H1 (cell line): ENCODE data around the gene GLOD4. TPM values are rescaled to one million over a fixed set of nuclear protein-coding genes. Genes with fewer than 3 reads are reported as not detected.

ENCODE experiments used
- ASH2L ChIP-seq: fragments of 200-600, 300-600 bp; sonication (generic); IDR thresholded peaks from one replicate; pipeline ENCODE4 v1.7.1; 2017; ENCODE audit warnings: low read length
- BCL11A ChIP-seq, 2 experiments: IDR thresholded peaks; one replicate each; pipeline ENCODE4 v1.6.1; 2011; ENCODE audit warnings: low read depth in 2 of 2, low read length in 2 of 2, mild to moderate bottlenecking in 2 of 2
- CHD2 ChIP-seq: IDR thresholded peaks from 2 replicates; pipeline ENCODE4 v1.6.1; 2012; ENCODE audit warnings: low read length, improper control_type of control experiment
- EP300 ChIP-seq, 2 experiments: IDR thresholded peaks; 1 replicate in 1 of 2; 2 replicates in 1 of 2; pipeline ENCODE4 v1.6.1; 2011 to 2012; ENCODE audit warnings: low read depth in 2 of 2, low read length in 2 of 2, mild to moderate bottlenecking in 2 of 2, borderline replicate concordance in 1 of 2, inconsistent platforms in 1 of 2, moderate library complexity in 1 of 2
- KDM4A ChIP-seq: IDR thresholded peaks from one replicate; pipeline ENCODE4 v1.7.1; 2012; ENCODE audit warnings: low read depth, mild to moderate bottlenecking, moderate library complexity, low read length, inconsistent platforms; ENCODE audit not compliant: severe bottlenecking
- POLR2A ChIP-seq, 2 experiments: IDR thresholded peaks; 1 replicate in 1 of 2; 2 replicates in 1 of 2; pipeline ENCODE4 v1.6.1; 2011; ENCODE audit warnings: low read depth in 2 of 2, low read length in 2 of 2, mild to moderate bottlenecking in 2 of 2; ENCODE audit errors: control extremely low read depth in 1 of 2
- POLR2AphosphoS5 ChIP-seq: IDR thresholded peaks from 2 replicates; pipeline ENCODE4 v1.6.1; 2011; ENCODE audit warnings: low read depth, low read length
- POU5F1 ChIP-seq: IDR thresholded peaks from 2 replicates; pipeline ENCODE4 v1.6.1; 2011; ENCODE audit warnings: low read depth, mild to moderate bottlenecking, low read length, moderate library complexity
- SAP30 ChIP-seq: fragments of 300-600 bp; sonication (generic); IDR thresholded peaks from 2 replicates; pipeline ENCODE4 v1.7.1; 2012; ENCODE audit warnings: low read length, moderate library complexity, mild to moderate bottlenecking, inconsistent platforms; ENCODE audit not compliant: insufficient read depth, insufficient replicate concordance
- SUZ12 ChIP-seq: fragments of 200-600 bp; sonication (generic); IDR thresholded peaks from 2 replicates; pipeline ENCODE4 v1.6.1; 2012; ENCODE audit warnings: mild to moderate bottlenecking, inconsistent platforms, low read length, moderate library complexity, mixed read lengths
- TAF1 ChIP-seq: IDR thresholded peaks from 2 replicates; pipeline ENCODE4 v1.6.1; 2011; ENCODE audit warnings: mild to moderate bottlenecking, low read depth, low read length
- ZNF274 ChIP-seq: IDR thresholded peaks from 2 replicates; pipeline ENCODE4 v1.7.0; 2012; ENCODE audit warnings: low read length, borderline replicate concordance; ENCODE audit errors: extremely low read depth
- polyA plus RNA-seq, 7 experiments: library from polyadenylated mRNA; depleted of rRNA in 3 of 7; stranded (reverse) in 5 of 7; unstranded in 2 of 7; fragments of >200 nt in 5 of 7; fragments of 200-250 nt in 2 of 7; gene quantifications; 1 replicate in 5 of 7; 2 replicates in 1 of 7; 4 replicates in 1 of 7; pipeline versions ENCODE4 v1.2.1 to v1.2.3, GENCODE V29; 2011 to 2013; ENCODE audit warnings: missing spikeins in 2 of 7, mixed read lengths in 2 of 7
- total RNA-seq: library from RNA; stranded (reverse); fragmentation: NEBNext Ultra II Directional; extraction: Animal tissue kit (Norgen Biotek cat#: 25700); gene quantifications from 2 replicates; pipeline ENCODE4 v1.2.1, GENCODE V29; 2021
- TF ChIP-seq, protein P1 (sequence below): IDR thresholded peaks from 2 replicates; pipeline ENCODE4 v1.6.1; 2012; ENCODE audit warnings: inconsistent platforms

The GLOD4 gene
- total and polyA plus RNA-seq, 2 of the 8 experiments (the other 6 are each of a cell fraction or from before 2014, with no cell fraction given): 36.8 to 81.3 TPM

DNA sequence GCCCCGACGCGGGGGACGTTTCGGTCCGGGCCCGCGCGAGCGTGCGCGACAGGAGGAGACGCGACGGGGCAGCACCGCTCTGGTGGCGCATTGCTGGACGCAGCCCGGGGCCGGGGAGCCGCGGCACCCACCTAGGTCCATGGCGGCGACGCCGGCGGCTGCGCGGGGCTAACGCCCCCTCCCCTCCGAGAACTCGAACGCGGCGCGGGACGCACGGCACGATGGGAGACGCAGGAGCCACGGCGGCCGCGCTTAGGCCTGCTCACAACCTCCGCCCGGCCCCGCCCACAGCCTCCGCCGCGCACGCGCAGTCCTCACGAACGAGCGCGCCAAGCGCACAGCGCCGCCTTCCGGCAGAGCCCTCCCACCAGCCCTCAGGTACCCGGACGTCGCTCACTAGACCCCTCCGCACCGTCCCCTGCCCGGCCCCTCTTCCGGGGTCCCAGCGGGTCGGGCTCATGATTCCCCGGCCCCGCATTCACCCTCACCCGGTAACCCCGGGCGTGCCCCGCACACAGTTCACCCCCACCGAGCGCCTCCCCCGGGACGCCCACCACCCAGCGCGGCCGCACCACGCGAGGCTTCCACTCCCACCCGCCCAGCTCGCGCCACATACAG is 30.0 kb downstream of the GLOD4 start, which contains the start of gene GEMIN4 (continued):
- TF ChIP-seq CHD2: no peak; the same call in 1 of the 2 replicates
- no peak for TF ChIP-seq SAP30
- no peak; the same call in 1 of the 2 replicates for TF ChIP-seq POLR2AphosphoS5
- TF ChIP-seq ASH2L: peak; percentile 64
- TF ChIP-seq KDM4A: peak; percentile 87
- no peak for TF ChIP-seq SUZ12
- no peak for TF ChIP-seq BCL11A (IDR thresholded peaks at IDR 0.05; ENCODE audit: low read depth in 2 of 2, low read length in 2 of 2)
- TF ChIP-seq POLR2A (IDR thresholded peaks at IDR 0.05; ENCODE audit: control extremely low read depth in 1 of 2, low read depth in 2 of 2, low read length in 2 of 2): peak in 1 of 2 experiments; percentile 83; a peak in 2 of 3 replicates
- TF ChIP-seq ZNF274: no peak
- TF ChIP-seq, protein P1, sequence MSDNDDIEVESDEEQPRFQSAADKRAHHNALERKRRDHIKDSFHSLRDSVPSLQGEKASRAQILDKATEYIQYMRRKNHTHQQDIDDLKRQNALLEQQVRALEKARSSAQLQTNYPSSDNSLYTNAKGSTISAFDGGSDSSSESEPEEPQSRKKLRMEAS: 0 out of 2 replicates have a peak, but pooled peaks have one; percentile 30
- TF ChIP-seq TAF1: peak; percentile 76
- TF ChIP-seq EP300 (IDR thresholded peaks at IDR 0.05; ENCODE audit: borderline replicate concordance in 1 of 2, low read depth in 2 of 2, low read length in 2 of 2): no peak
- no peak for TF ChIP-seq POU5F1
